GM13976 (cell line): ENCODE results near the gene SPATS2L.

Experiments
- DNase-seq: peaks from one replicate; pipeline ENCODE4 v3.0.0; 2012; ENCODE audit warnings: low spot score
- CTCF ChIP-seq: IDR thresholded peaks from 2 replicates; pipeline ENCODE4 v1.5.1; 2012; ENCODE audit warnings: borderline replicate concordance, mild to moderate bottlenecking; ENCODE audit not compliant: insufficient read depth; ENCODE audit errors: extremely low read depth, missing control alignments, control extremely low read depth
- in situ Hi-C: fragments of 300-500 bp; cut with MboI; formaldehyde crosslinking; loops from one replicate; pipeline ENCODE4 v1.12.0; 2022; ENCODE audit warnings: low sequenced_read_pairs, mixed read lengths, inconsistent platforms; ENCODE audit not compliant: unreplicated experiment

The SPATS2L gene

GRCh38 chr2:200307724-200308545 lies 1.4 kb downstream of the SPATS2L start:
- in situ Hi-C loops, result no loop called here
- no peak for TF ChIP-seq CTCF
- DNase-seq, result no peak

- in situ Hi-C loops, result no loop called here
- DNase-seq, result no peak
- TF ChIP-seq CTCF, result no peak
These were observed 2.2 kb downstream of the SPATS2L start for GRCh38 chr2:200308546-200309295.

- no peak for TF ChIP-seq CTCF
- in situ Hi-C loops, result no loop called here
These were observed 3.0 kb downstream of the SPATS2L start for GRCh38 chr2:200309296-200310049.

GRCh38 chr2:200310545-200310971 lies 4.1 kb downstream of the SPATS2L start:
- DNase-seq, result no peak
- in situ Hi-C loops, result no loop called here
- no peak for TF ChIP-seq CTCF

More at GRCh38 chr2:200309296-200310049, 3.0 kb downstream of the SPATS2L start:
- DNase-seq, result no peak

- DNase-seq, result no peak
- in situ Hi-C loops, result no loop called here
- TF ChIP-seq CTCF, result no peak
These were observed 4.6 kb downstream of the SPATS2L start for GRCh38 chr2:200311139-200311538.

- in situ Hi-C loops, result no loop called here
- DNase-seq, result no peak
- TF ChIP-seq CTCF, result no peak
These were observed 8.6 kb downstream of the SPATS2L start for GRCh38 chr2:200314976-200315567.
